Fibroblast of lung (primary cell): ENCODE data around the gene HMOX2. TPM values are rescaled to one million over a fixed set of nuclear protein-coding genes. Genes with fewer than 3 reads are reported as not detected.

Source experiments
- DNase-seq, 2 donors: peaks; one replicate each; pipeline versions ENCODE4 v3.0.0 to v3.0.0-alpha.2; 2010; ENCODE audit warnings: low read depth in 2 of 2
- H2AFZ ChIP-seq: 2 replicates; pipeline ENCODE4 v1.5.1; 2012; ENCODE audit warnings: low read length, control low read depth, inconsistent platforms
- H3K27ac ChIP-seq: 2 replicates; pipeline ENCODE4 v1.5.1; 2011; ENCODE audit warnings: low read length, control low read depth; ENCODE audit not compliant: insufficient read depth
- H3K27me3 ChIP-seq: 2 replicates; pipeline ENCODE4 v1.5.1; 2011; ENCODE audit warnings: mild to moderate bottlenecking, low read length; ENCODE audit not compliant: control insufficient read depth, insufficient read depth
- H3K36me3 ChIP-seq: 2 replicates; pipeline ENCODE4 v1.5.1; 2011; ENCODE audit warnings: low read length; ENCODE audit not compliant: control insufficient read depth, insufficient read depth
- H3K4me1 ChIP-seq: 2 replicates; pipeline ENCODE4 v1.5.1; 2011; ENCODE audit warnings: low read length; ENCODE audit not compliant: control insufficient read depth, insufficient read depth; ENCODE audit errors: extremely low read depth
- H3K4me2 ChIP-seq: 2 replicates; pipeline ENCODE4 v1.5.1; 2011; ENCODE audit warnings: low read length, control low read depth; ENCODE audit not compliant: insufficient read depth; ENCODE audit errors: extremely low read depth
- H3K4me3 ChIP-seq, 4 experiments: fragments of 200-600 bp in 1 of 4; sonication (generic) in 1 of 4; replicated peaks in 1 of 4; 2 replicates each; pipeline ENCODE4 v1.5.1; 2011 to 2016; ENCODE audit warnings: low read length in 4 of 4, low read depth in 3 of 4, mild to moderate bottlenecking in 3 of 4, control low read depth in 2 of 4, inconsistent platforms in 1 of 4, mixed read lengths in 1 of 4; ENCODE audit not compliant: insufficient read depth in 1 of 4; ENCODE audit errors: control extremely low read depth in 1 of 4
- H3K79me2 ChIP-seq: 2 replicates; pipeline ENCODE4 v1.5.1; 2012; ENCODE audit warnings: mild to moderate bottlenecking, low read length, inconsistent platforms; ENCODE audit not compliant: control insufficient read depth, insufficient read depth
- H3K9ac ChIP-seq: 2 replicates; pipeline ENCODE4 v1.5.1; 2011; ENCODE audit warnings: mild to moderate bottlenecking, low read length, control low read depth; ENCODE audit not compliant: insufficient read depth
- H3K9me3 ChIP-seq: 2 replicates; pipeline ENCODE4 v1.5.1; 2012; ENCODE audit warnings: low read depth, low read length; ENCODE audit not compliant: control insufficient read depth, insufficient read depth
- H4K20me1 ChIP-seq: 2 replicates; pipeline ENCODE4 v1.5.1; 2011; ENCODE audit warnings: low read length; ENCODE audit not compliant: control insufficient read depth, insufficient read depth; ENCODE audit errors: extremely low read depth
- CTCF ChIP-seq, 2 donors: IDR thresholded peaks in 1 of 2; conservative IDR thresholded peaks in 1 of 2; 1 replicate in 1 of 2; 2 replicates in 1 of 2; pipeline ENCODE4 v1.5.1; 2011 to 2012; ENCODE audit warnings: low read length in 2 of 2, control low read depth in 1 of 2, inconsistent platforms in 1 of 2, low read depth in 1 of 2, mild to moderate bottlenecking in 1 of 2
- EZH2 ChIP-seq: IDR thresholded peaks from 2 replicates; pipeline ENCODE4 v1.5.1; 2012; ENCODE audit warnings: low read length, control low read depth, mild to moderate bottlenecking; ENCODE audit errors: missing control alignments
- polyA plus RNA-seq, 2 donors: library from polyadenylated mRNA; depleted of rRNA in 1 of 2; stranded (reverse) in 1 of 2; unstranded in 1 of 2; fragments of >200 nt; gene quantifications; 2 replicates each; pipeline ENCODE4 v1.2.1, GENCODE V29; 2011 to 2012; ENCODE audit warnings: missing spikeins in 1 of 2
- total RNA-seq: library from RNA; depleted of rRNA; stranded (reverse); fragments of >200 nt; gene quantifications from 2 replicates; pipeline ENCODE4 v1.2.1, GENCODE V29; 2014

Gene HMOX2
- total and polyA plus RNA-seq, 2 donors (not counting 1 experiment from before 2014, with no cell fraction given) = 40.0 to 45.7 TPM

GRCh38 chr16:4465977-4466779 is 10.0 kb upstream of the HMOX2 start:
- no peaks in the 10 kb centered on the region for H3K79me2 ChIP-seq
- H3K27ac ChIP-seq = no peak overlapping the region
- H3K9me3 ChIP-seq = no peaks in the 10 kb centered on the region
- no peak overlapping the region for H3K4me2 ChIP-seq
- H3K4me1 ChIP-seq = peaks cover 6% of the 10 kb centered on the region
- DNase-seq = no peak
- peaks cover 16% of the 10 kb centered on the region for H3K36me3 ChIP-seq
- H2AFZ ChIP-seq = no peak overlapping the region
- H3K27me3 ChIP-seq = no peaks in the 10 kb centered on the region
- TF ChIP-seq CTCF (conservative IDR thresholded peaks at IDR 0.05 in 1 of 2, IDR thresholded peaks at IDR 0.05 in 1 of 2; ENCODE audit: low read depth in 1 of 2, low read length in 2 of 2) = no peak
- no peak for TF ChIP-seq EZH2
- H3K4me3 ChIP-seq = no peak overlapping the region
- H3K9ac ChIP-seq = no peak overlapping the region
- H4K20me1 ChIP-seq = no peaks in the 10 kb centered on the region

- H3K9ac ChIP-seq = no peak overlapping the region
- peaks cover 13% of the 10 kb centered on the region for H3K36me3 ChIP-seq
- no peaks in the 10 kb centered on the region for H4K20me1 ChIP-seq
- no peak overlapping the region for H2AFZ ChIP-seq
- no peak for DNase-seq
- H3K79me2 ChIP-seq = no peaks in the 10 kb centered on the region
- peaks cover 6% of the 10 kb centered on the region for H3K4me1 ChIP-seq
- H3K27ac ChIP-seq = no peak overlapping the region
- H3K9me3 ChIP-seq = no peaks in the 10 kb centered on the region
- H3K4me3 ChIP-seq = no peak overlapping the region
- no peak for TF ChIP-seq CTCF (conservative IDR thresholded peaks at IDR 0.05 in 1 of 2, IDR thresholded peaks at IDR 0.05 in 1 of 2; ENCODE audit: low read depth in 1 of 2, low read length in 2 of 2)
- TF ChIP-seq EZH2 = no peak
- H3K4me2 ChIP-seq = no peak overlapping the region
- no peaks in the 10 kb centered on the region for H3K27me3 ChIP-seq
Measured at GRCh38 chr16:4467916-4468315, 8.3 kb upstream of the HMOX2 start.

DNA sequence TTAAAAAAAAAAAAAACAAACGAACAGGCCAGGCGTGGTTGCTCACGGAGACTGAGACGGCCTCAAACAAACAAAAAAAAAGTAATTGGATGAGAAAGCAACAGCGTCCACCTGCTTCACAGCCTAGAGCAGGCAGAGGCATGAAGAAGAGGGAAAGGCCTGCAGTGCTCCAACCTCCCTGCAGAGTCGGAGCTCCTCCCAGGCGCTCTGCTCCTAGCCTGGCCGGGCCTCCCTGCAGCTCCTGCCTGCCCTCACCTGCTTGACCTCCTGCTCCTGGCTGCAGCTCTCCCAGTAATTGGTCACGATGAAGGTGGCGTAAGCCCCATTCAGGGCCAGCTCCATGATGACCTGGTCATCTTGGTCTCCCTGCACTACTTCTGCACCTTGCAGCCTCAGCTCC is 7.2 kb upstream of the HMOX2 start:
- Histone ChIP-seq H3K4me3 (no peak overlapping the region), H3K4me2 (no peak overlapping the region), H3K27me3 (no peaks in the 10 kb centered on the region), H3K27ac (no peak overlapping the region), H3K36me3 (peaks cover 10% of the 10 kb centered on the region), H4K20me1 (no peaks in the 10 kb centered on the region), H3K9ac (no peak overlapping the region), H3K79me2 (no peaks in the 10 kb centered on the region), H3K4me1 (peaks cover under 1% of the 10 kb centered on the region), H3K9me3 (no peaks in the 10 kb centered on the region), H2AFZ (no peak overlapping the region)
- no peak for DNase-seq
- TF ChIP-seq EZH2 = no peak
- no peak for TF ChIP-seq CTCF (conservative IDR thresholded peaks at IDR 0.05 in 1 of 2, IDR thresholded peaks at IDR 0.05 in 1 of 2; ENCODE audit: low read depth in 1 of 2, low read length in 2 of 2)
